Measurements from ENCODE around the gene TBRG4. TPM values are rescaled to one million over a fixed set of nuclear protein-coding genes. Genes with fewer than 3 reads are reported as not detected.

The TBRG4 gene
- total RNA-seq, 4 donors from 2014 or later, result 45.7 to 60.1 (median 53.7) TPM

DNA sequence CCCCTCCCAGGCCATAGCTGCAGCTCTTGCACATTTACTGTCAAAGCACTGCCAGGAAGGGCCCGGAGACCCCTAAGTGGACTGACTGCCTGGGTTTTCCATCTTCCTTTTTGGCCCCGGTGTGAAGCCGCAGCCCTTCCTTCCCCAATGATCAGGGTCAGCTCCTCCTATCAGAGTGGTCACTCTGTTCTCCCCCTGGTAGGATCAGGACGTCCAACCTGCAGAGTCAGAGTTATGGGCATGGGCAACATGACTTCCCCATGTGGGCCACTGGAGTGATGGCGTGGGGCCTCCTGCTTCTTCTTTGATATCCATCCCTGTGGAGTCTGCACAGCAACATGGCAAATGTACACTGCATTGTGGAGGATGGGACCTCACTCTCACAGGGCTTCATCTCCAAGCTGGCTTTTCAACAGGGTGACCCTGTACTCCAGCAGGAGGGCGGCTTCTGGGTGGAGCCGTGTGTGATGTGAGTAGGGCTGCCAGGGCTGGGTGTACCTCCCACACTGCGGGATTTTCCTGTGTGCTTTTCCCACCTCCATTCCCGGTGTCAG is 39.7 kb upstream of the TBRG4 start:
- no peaks in the 10 kb centered on the region for H3K9me3 ChIP-seq
- no peak overlapping the region for H3K4me3 ChIP-seq
- intact Hi-C loops (cut with DNase I), result loop anchor here (10.0 kb wide), 1 partner anchor 704 kb away; no protein-coding TSS in a partner anchor
- peaks cover 0 to 6% (median 5%) of the 10 kb centered on the region in 4 donors for H3K4me1 ChIP-seq
- 84% methylated on average over 6 of the region's 9 CpGs for WGBS
- TF ChIP-seq POLR2A (IDR thresholded peaks at IDR 0.05; ENCODE audit: low read depth) (no peak), EP300 (IDR thresholded peaks at IDR 0.05) (no peak), POLR2AphosphoS5 (IDR thresholded peaks at IDR 0.05) (no peak)
- TF ChIP-seq, protein P1, sequence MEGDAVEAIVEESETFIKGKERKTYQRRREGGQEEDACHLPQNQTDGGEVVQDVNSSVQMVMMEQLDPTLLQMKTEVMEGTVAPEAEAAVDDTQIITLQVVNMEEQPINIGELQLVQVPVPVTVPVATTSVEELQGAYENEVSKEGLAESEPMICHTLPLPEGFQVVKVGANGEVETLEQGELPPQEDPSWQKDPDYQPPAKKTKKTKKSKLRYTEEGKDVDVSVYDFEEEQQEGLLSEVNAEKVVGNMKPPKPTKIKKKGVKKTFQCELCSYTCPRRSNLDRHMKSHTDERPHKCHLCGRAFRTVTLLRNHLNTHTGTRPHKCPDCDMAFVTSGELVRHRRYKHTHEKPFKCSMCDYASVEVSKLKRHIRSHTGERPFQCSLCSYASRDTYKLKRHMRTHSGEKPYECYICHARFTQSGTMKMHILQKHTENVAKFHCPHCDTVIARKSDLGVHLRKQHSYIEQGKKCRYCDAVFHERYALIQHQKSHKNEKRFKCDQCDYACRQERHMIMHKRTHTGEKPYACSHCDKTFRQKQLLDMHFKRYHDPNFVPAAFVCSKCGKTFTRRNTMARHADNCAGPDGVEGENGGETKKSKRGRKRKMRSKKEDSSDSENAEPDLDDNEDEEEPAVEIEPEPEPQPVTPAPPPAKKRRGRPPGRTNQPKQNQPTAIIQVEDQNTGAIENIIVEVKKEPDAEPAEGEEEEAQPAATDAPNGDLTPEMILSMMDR (IDR thresholded peaks at IDR 0.05), result no peak
- no peak overlapping the region for H3K27ac ChIP-seq (replicated peaks in 1 of 4)
- no peak for DNase-seq (ENCODE audit: extremely low spot score)
- H3K36me3 ChIP-seq, result no peaks in the 10 kb centered on the region
- peaks cover 0 to 44% (median 0%) of the 10 kb centered on the region in 4 donors for H3K27me3 ChIP-seq

DNA sequence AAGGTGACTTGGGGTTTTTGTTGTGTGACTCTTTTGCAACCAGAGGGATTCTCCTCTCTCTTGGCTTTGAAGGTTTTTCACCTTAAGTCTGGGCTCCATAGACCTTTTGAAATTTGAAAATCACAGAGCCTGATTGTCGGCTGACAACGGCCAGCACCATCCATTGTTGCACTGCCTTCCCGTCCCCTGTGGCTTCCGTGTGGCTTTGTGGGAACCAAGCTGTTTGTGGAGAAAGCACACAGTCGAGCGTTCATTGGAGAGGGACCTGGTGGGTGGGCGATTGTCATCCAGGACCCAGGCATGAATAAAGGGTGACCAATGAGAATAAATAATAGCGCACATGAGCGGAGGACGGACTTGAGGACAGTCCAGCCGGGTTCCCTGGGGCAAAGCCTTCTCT is 38.7 kb upstream of the TBRG4 start:
- TF ChIP-seq EP300 (IDR thresholded peaks at IDR 0.05), result no peak
- TF ChIP-seq POLR2AphosphoS5 (IDR thresholded peaks at IDR 0.05), result no peak
- TF ChIP-seq, protein P1 (IDR thresholded peaks at IDR 0.05), result no peak
- Histone ChIP-seq H3K4me3 (no peak overlapping the region), H3K9me3 (no peaks in the 10 kb centered on the region), H3K27ac (replicated peaks in 1 of 4) (no peak overlapping the region), H3K27me3 (peaks cover 0 to 41% (median 0%) of the 10 kb centered on the region in 4 donors), H3K4me1 (peaks cover 0 to 6% (median 5%) of the 10 kb centered on the region in 4 donors), H3K36me3 (no peaks in the 10 kb centered on the region)
- no peak for DNase-seq (ENCODE audit: extremely low spot score)
- WGBS, result 86% methylated on average over 11 of the region's 11 CpGs
- intact Hi-C loops (cut with DNase I), result loop anchor here (10.0 kb wide), 1 partner anchor 705 kb away; no protein-coding TSS in a partner anchor

DNA sequence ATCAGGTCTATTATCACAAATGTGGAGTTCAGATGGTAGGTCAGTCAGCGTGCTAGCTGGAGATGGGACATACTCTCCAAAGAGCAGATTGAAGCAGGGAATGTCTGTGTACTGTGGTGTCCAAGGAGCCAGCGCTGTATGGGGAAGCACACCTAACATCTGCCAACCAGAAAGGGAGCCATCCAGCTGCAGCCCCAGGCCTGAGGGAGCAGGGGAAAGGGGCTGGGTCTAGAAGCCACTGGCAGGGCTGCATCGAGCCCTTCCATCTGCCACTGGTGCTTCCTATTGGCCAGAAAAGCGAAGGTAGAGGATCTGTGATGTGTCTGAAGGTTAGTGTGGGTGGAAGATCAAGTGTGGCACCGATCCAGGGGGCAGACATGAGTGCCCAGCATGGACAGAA is 38.1 kb upstream of the TBRG4 start:
- Histone ChIP-seq H3K4me3 (no peak overlapping the region), H3K27ac (replicated peaks in 1 of 4) (no peak overlapping the region), H3K9me3 (no peaks in the 10 kb centered on the region), H3K27me3 (peaks cover 0 to 42% (median 0%) of the 10 kb centered on the region in 4 donors), H3K4me1 (peaks cover 0 to 3% (median 2%) of the 10 kb centered on the region in 4 donors), H3K36me3 (no peaks in the 10 kb centered on the region)
- WGBS, result 79% methylated on average over 5 of the region's 5 CpGs
- TF ChIP-seq, protein P1 (IDR thresholded peaks at IDR 0.05), result no peak
- TF ChIP-seq EP300 (IDR thresholded peaks at IDR 0.05) (no peak), POLR2A (IDR thresholded peaks at IDR 0.05; ENCODE audit: low read depth) (no peak), POLR2AphosphoS5 (IDR thresholded peaks at IDR 0.05) (no peak)
- DNase-seq (ENCODE audit: extremely low spot score), result no peak
- intact Hi-C loops (cut with DNase I), result loop anchor here (10.0 kb wide), 1 partner anchor 705 kb away; no protein-coding TSS in a partner anchor

DNA sequence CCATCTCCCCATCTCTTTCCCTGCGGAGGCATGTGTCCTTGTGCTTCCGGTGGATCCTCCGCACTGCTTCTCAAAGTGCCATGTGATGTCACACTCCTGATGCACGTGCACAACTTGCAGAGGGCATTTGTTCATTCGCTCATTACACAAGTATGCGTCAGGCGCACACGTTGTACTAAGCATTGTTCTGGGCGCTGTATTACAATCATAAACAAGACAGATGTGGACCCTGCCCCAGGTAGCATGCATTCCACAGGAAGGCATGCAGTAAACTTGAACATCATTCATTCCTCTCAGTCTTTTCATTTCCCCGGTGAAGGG is 37.1 kb upstream of the TBRG4 start:
- Histone ChIP-seq H3K27me3 (peaks cover 0 to 45% (median 0%) of the 10 kb centered on the region in 4 donors), H3K9me3 (no peaks in the 10 kb centered on the region), H3K4me1 (no peaks in the 10 kb centered on the region), H3K36me3 (no peaks in the 10 kb centered on the region), H3K4me3 (no peak overlapping the region), H3K27ac (replicated peaks in 1 of 4) (no peak overlapping the region)
- no peak for TF ChIP-seq EP300 (IDR thresholded peaks at IDR 0.05)
- TF ChIP-seq POLR2A (IDR thresholded peaks at IDR 0.05; ENCODE audit: low read depth), result no peak
- no peak for TF ChIP-seq POLR2AphosphoS5 (IDR thresholded peaks at IDR 0.05)
- TF ChIP-seq, protein P1 (IDR thresholded peaks at IDR 0.05), result no peak
- no peak for DNase-seq (ENCODE audit: extremely low spot score)
- 79% methylated on average over 10 of the region's 10 CpGs for WGBS
- intact Hi-C loops (cut with DNase I), result no loop called here

Measured in esophagus muscularis mucosa (tissue), 4 donors.